ENCODE data around the gene LRRC4C. TPM values are rescaled to one million over a fixed set of nuclear protein-coding genes. Genes with fewer than 3 reads are reported as not detected.

LRRC4C gene
- total RNA-seq, 1 donor from 2014 or later: 2.2 TPM

DNA sequence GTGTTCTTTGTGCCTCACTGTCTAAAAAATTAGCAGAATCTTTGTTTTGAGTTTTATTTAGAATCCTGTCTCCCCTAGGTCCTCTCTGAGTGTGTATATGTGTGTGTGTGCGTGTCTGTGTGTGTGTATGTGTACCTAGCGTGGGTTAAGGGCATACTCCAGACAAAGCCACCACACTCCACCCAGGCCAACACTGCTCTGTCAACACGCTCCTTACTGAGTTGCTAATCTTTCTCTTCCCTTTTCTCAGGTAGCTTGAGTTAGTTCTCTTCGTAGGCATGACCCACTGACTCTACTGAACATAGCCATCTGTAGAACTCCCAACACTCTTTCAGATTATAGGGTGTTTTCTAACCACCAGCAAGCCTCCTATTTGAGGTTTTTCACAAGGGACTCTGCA, 131.1 kb downstream of the LRRC4C start:
- no peak for DNase-seq (ENCODE audit: low spot score)

DNA sequence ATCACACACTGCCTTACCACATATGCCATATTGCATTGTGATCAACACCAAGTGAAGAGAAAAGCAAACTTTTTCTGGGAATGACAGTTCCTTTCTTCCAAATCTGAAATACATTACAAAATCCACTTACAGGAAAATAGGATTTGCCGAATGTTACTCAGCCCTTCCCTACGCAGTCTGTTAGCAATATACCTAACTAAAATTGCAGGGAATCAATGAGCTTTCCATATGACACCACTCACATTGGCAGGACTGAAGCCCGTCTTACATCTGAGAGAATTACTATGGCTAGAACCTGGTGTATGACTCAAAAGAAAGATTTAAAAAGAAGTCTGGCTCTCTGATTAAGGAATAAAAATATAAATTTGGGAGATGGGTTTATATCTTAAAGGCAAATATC, 136.0 kb downstream of the LRRC4C start:
- DNase-seq (ENCODE audit: low spot score): no peak

DNA sequence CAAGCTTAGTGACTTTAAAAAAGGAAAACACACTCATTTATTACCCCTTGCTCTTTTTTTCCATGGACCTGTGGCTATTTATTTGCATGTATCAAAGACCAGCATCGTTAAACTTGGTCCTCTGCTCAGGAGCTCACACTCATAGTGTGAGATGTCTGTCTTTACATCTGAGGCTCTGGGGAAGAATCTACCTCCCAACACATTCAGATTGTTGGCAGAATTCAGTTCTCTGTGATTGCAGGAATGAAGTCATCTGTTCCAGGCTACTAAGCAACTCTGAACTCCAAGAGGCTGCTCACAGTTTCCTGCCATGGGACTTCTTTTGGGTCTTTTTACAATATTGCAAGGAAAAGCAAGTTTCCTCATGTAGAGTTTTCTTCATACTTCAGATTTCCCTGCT, 138.8 kb downstream of the LRRC4C start:
- no peak for DNase-seq (ENCODE audit: low spot score)

DNA sequence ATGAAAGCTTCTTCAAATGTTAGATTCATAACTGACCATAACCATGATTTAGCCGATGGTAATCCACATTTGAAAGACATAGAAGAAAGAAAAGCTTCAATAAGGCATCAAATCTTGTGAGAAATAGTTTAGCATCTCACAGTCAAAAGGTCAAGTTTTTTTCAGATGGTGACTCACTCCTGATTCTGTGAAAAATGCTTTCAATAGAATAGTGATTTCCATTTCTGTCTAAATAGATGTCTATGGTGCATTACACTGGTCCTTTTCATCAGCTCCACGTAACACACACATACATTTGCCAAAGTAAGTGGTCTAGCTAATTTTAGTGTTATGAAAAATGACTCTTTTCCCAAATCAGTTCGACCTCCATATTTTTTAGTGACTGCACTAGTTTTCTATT, 139.2 kb downstream of the LRRC4C start:
- DNase-seq (ENCODE audit: low spot score): no peak

DNA sequence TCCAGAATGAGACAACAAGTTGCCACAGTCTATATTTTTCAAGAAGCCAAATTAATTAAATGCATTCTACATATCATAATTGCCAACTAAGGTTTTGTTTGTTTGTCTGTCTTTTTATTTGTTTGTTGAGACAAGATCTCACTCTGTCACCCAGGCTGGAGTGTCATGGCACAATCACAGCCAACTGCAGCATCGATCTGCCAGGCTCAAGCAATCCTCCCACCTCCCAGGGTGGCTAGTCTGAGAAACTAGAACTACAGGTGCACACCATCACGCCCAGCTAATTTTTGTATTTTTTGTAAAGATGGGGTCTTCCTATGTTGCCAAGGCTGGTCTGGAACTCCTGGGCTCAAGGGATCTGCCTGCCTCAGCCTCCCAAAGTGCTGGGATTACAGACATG, 140.0 kb downstream of the LRRC4C start:
- no peak for DNase-seq (ENCODE audit: low spot score)

DNA sequence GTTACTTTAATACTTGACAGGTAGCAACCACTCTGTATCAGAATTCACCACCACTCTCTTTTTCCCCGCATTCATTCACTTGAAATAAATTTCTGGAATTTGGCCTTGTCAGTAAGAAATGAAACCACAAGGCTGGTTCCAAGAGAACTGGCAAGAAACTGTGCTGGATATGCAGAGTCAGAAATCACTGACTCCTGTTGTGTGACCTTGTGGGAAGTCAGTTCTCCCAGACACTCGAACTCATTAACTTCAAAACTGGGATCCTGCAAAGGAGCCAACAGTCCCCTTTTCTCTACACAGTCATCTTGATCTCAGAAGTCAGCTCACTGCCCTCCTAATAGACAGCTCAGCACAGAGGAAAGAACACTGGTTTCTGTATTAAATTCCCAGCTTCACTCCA, 142.7 kb downstream of the LRRC4C start:
- no peak for DNase-seq (ENCODE audit: low spot score)

DNA sequence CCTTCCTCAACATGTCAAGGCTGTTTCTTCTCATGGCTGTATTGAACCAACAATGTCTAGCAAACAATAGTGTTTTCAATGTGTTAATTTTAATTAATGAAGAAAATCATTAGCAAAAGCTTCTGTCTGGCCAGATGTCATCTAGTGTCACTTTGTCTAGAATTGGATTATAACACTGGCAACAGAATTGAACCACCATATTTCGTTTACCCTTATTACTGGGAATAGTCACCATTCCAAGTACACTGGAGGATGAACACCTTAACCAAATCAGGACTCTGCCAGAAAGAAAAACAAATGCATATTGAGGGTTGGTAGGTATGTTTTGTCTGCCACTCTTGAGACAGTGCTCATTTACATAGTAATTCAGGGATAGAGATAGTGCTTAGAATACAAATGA, 146.2 kb downstream of the LRRC4C start:
- no peak for DNase-seq (ENCODE audit: low spot score)

DNA sequence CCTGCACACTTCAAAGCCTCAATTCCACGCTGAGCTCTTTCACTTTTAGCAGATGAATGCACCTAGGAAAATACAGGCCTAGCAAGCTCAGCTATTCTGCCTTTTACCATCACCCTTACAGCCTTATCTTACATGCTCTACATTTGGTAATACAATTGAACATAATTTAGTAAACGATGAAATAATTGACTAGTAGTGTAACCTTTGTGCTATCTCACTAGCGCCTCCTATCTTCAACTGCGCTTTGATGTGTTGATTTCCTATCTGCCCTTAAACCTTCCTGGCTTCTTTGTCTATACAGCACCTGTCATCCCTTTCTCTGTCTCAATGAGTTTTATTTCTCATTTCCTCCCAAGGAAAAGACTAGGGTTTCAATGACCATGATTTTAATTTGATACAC, 149.7 kb downstream of the LRRC4C start:
- no peak for DNase-seq (ENCODE audit: low spot score)

DNA sequence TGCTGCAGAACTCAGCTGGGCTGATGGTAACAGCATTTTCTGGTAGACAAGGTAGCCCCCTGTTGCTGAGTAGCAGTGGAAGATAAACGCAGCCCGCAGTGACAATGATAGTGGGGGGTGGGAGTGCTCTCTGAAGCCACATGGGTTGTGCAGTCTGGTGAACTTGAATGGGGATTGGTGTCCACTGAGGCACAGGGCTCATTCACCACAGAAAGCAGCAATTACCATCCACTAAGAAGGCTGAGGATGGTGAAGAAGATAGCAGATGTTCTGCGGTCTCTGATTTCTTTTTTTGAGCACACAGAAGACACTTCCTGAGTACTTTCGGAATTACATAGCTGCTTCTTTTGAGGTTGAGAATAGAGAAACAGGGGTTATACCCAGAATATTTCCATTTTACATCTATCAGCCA, 150.3 kb downstream of the LRRC4C start:
- DNase-seq (ENCODE audit: low spot score): no peak

DNA sequence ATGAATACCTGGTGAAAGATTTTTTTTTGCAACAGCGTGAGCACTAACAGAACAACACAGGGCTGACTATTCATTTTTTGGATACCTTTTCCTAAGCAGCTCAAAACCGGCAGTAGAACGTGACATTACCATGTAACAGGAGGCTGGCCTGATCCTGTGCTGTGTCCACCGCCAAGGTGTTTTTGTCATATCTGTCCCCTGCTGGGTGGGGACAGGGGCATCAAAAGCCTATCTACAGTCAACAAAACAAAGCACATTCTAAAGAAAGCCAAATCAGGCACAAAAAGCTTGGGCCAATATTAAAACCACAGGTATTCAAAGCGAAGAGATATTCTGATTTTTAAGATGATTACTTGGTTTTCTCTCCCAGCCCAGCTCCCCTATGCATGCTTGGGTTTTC, 151.2 kb downstream of the LRRC4C start:
- no peak for DNase-seq (ENCODE audit: low spot score)

DNA sequence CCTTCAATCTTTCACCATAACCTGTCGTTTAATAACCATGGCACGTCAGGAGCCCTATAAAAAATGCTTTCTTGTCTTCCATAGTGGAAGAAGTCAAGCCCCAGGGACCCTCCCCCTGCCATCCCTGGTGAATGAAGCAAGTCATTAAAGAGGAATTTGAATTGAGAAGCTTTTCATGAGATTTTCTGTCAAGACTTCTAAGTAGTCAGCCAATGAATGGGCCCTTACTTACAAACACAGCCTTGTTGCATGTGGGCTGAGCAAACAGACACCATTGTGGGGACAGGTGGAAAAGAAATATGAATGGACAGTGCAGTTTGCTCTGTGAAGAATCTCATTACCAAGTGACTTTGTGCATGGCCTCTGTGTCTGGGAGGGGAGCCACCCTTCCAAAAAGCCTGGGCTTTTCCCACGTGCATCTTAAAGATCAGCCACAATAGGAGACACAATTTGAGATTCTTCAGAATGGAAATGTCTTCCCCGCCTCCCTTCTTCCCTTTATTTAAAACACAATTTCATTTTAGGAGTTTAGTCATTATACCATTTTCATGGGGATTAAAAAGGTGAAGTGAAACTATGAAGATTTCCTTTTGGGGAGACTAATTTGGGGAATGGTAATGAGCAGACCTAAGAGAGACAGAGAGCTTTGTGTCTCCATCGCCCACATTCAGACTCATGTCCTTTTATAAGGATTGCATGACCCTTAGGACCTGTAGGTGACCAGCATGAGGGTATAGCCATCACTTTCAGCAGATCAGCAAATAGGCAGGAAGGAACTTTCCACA, 152.0 kb downstream of the LRRC4C start:
- DNase-seq (ENCODE audit: low spot score): no peak

DNA sequence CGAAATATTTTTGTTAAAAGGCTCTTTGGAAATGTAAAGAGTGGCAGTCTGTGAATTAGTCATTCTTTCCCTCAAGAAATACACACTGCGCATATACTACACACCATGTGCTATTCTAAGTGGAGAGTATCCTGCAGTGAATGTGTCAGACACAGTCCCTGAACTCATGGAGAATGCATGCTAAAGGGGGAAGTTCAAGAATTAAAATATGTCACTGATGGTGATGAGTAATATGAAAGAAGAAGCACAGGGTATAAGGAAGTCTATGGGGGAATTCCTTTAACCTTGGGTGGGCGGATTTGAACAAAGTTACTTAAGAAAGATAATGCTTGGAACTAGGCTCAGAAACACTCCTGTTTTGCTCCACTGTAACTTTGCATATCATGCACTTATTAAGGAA, 153.0 kb downstream of the LRRC4C start:
- no peak for DNase-seq (ENCODE audit: low spot score)

DNA sequence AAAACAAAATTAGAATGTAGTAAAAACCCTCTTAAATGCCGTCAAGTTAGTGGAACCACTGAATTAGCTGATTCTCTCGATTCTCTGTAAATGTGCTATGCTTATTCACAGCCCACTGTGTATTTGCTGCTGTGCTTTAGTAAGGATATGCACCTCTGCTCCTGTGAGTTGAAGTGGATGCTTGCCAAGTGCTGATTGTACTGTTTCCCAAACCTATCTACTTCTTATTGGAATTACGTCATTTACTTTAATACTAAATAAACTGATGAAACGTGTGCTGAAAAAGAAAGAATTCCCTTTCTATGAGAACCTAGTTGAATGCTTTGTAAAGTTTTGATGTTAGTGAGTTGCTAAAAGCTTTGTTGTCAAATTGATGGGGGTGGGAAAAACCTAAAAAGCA, 158.4 kb downstream of the LRRC4C start:
- DNase-seq (ENCODE audit: low spot score): no peak

DNA sequence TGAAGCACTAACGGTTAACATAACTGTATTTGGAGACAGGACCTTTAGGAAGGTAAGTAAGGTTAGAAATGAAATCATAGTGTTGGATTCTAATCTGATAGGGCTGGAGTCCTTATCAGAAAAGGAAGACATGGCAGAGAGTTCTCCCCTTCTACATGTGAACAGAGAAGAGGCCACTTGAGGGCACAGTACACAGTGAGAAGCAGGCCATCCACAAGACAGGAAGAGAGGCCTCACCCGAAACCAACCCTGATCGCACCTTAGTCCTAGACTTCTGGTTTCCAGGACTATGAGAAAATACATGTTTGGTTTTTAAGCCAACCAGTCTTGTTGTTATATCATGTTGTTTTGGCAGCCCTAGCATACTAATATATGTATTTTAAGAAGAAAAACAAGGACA, 170.0 kb downstream of the LRRC4C start:
- no peak for DNase-seq (ENCODE audit: low spot score)

DNA sequence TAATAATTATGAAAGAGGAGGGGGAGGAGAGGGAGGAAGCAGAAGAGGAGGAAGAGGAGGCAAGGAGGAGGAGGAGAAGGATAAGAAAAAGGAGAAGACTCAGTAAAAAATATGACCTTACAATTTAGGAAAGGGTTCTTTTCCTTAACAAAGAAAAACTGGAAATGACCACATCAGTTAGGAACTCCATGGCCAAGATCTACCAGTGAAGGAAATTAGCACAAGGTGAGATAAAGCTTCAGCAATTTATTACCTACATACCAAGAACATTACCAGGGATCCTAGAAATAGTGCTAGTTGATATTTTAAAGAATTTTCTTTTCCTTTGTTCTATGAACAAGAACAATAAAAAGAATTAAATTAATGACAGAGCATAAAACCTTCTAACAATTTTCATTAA, 172.7 kb downstream of the LRRC4C start:
- no peak for DNase-seq (ENCODE audit: low spot score)

DNA sequence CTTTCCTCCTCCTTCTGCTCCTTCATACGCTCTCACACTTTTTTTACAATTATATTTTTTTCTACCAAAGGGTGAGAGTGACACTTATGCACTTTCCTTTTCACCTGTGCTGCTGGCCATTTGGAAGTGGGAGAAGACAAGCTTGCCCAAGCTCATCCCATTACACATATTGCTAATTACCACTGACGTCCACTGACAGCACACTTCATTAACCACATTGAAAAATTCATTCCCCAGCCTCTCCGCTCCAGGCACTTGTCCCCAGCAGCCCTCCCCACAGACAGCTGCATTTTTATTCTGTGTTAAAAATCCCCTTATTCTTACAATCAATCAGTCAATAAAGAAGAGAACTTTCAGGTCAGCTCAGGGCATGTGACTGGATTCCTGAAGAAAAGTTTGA, 175.1 kb downstream of the LRRC4C start:
- DNase-seq (ENCODE audit: low spot score): no peak

DNA sequence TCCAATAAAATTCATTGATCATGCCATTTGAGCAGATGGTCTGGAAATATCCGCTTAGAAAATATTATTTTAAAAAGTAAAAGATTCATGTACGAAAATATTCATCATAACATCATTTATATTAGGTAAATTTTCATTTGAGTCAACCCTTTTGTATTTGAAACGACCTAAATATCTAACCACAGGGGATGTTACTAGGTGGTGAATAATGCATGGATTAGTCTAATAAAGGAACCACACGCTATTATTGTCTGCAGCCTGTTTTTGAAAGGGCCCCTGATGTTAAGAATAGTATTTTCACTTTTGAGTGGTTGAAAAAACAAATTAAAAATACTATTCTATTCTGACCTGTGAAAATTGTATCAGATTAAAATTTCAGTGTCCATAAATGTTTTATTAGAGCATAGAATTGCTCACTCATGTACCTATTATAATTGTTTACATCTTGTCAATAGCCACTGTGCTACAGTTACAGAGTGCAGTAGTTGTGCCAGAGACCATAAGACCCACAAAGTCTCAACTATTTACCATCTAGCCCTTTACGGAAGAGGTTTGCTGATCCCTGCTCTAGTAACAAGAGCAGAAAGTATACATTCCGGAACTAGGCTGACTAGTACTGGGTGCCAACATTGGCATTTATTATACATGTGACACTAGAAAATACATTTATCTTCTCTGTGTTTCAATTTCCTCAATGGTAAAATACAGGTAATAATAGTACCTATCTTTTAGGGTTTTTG, 176.1 kb downstream of the LRRC4C start:
- no peak for DNase-seq (ENCODE audit: low spot score)

DNA sequence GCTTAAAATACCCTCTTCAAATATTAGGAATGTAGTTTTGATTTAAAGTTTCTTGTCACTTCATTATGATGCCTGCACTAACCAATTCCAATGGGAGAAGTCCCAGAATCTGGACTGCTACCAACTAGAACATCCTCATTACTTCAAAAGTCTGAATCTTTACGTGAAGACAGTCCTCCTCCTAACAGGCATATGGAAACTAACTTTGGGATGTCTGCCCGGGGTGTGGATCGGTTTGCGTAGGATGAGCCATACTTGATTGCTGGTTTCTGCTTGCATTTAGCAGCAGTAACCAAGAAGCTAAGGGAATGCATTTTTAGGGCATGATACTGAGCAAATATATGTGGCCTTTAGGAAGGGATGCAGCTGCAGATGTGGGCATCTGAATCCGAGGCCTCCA, 177.1 kb downstream of the LRRC4C start:
- DNase-seq (ENCODE audit: low spot score): no peak

DNA sequence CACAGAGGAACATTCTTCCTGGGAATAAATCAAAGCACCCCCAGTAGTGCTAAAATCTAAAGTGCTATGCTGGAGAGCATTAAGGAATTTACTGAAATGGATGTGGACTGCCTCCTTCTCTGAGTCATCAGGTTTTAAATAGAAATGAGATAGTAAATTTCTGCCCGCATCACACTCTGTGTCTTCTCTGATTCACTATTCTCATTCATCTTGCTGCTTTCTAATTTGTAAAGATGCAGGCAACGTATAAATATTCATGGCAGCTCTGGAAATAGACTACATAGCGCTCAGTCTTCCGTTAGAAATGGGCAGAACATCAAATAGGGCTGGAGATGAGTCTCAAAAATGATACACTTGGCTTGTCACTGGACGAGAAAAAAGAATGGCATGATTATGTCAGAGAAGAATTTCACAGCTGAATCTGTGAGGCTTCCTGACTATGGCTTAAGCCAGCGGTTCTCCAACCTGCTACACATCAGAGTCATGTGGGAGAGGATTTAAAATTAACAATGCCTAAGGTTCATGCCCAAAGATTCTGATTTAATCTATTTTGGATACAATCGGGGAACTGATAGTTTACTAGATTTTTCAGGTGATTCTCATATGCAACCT, 178.2 kb downstream of the LRRC4C start:
- DNase-seq (ENCODE audit: low spot score): no peak

DNA sequence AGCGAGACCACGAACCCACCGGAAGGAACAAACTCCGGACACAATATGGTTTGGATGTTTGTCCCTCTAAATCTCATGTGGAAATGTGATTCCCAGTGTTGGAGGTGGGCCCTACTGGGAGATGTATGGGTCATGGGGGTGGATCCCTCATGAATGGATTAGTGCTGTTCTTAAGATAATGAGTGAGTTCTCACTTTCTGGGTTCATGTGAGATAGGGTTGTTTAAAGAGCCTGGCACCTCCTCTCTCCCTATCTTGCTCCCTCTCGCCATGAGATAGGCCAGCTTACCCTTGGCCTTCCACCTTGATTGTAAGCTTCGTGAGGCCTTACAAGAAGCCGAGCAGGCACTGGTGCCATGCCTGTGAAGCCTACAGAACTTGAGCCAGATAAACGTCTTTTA, 184.6 kb downstream of the LRRC4C start:
- no peak for DNase-seq (ENCODE audit: low spot score)

DNA sequence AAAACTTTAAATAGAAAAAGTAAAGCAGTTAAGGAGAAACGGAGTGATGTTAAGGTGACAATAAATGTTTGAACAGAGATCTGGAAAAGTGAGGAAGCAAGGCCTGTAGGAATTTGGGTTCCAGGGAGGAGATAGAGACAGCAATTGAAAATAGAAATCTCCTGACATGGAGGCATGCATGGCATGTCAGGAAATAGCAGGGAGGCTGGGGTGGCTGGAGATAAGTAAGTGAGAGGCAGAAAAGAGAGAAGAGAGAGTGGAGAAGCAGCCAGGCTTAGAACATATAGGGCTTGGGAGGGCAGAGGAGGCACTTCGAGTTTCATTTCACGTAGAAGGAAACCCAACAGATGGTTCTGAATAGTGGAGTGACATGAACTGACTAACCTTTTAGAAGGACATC, 185.5 kb downstream of the LRRC4C start:
- no peak for DNase-seq (ENCODE audit: low spot score)

DNA sequence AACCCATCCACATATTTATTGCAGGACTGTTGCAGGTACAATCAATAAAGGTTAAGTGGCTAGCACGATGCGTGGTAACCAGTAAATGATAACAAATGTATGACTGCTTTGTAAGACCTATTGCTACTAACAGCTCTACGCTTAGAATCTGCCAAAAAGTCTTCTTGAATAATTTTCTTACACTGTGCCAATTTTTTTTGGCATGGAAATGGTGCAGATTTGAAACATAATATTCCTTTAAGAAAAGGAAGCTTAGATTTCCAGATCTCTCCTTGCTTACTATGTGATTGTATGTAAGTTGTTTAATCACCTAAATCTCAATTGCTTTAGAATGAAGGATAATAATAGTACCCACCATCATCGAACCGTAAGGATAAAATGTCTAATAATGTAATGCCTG, 192.0 kb downstream of the LRRC4C start:
- DNase-seq (ENCODE audit: low spot score): no peak

DNA sequence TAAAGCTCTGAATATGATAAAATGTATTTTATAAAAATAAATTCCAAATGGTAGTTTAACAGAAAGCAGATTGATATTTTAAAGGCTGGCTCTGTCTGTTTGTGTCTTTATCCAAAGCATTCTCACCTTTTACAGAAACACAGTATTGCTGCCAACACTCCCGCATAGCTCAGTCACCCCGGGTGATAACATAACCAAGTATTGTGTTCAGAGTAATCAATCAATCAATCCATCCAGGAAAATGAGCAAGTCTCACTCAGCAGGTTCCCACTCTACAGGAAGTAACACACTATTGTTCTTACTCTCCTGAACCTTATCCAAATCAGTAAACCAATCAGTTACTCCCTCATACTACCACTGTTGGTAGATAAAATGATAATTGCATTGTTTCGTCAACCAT, 203.4 kb downstream of the LRRC4C start:
- DNase-seq (ENCODE audit: low spot score): peak; percentile 61
